Superior temporal gyrus (tissue), 1 donor: ENCODE data around the gene ATRX.
"Not testable (repeated sequence)": the region's sequence is repeated elsewhere in the genome, so short reads cannot be mapped to it uniquely, and the experiment has no call there.

Experiments used
- DNase-seq: peaks from one replicate; pipeline ENCODE4 v3.0.0-alpha.2; 2016; ENCODE audit errors: extremely low spot score

ATRX gene, protein sequence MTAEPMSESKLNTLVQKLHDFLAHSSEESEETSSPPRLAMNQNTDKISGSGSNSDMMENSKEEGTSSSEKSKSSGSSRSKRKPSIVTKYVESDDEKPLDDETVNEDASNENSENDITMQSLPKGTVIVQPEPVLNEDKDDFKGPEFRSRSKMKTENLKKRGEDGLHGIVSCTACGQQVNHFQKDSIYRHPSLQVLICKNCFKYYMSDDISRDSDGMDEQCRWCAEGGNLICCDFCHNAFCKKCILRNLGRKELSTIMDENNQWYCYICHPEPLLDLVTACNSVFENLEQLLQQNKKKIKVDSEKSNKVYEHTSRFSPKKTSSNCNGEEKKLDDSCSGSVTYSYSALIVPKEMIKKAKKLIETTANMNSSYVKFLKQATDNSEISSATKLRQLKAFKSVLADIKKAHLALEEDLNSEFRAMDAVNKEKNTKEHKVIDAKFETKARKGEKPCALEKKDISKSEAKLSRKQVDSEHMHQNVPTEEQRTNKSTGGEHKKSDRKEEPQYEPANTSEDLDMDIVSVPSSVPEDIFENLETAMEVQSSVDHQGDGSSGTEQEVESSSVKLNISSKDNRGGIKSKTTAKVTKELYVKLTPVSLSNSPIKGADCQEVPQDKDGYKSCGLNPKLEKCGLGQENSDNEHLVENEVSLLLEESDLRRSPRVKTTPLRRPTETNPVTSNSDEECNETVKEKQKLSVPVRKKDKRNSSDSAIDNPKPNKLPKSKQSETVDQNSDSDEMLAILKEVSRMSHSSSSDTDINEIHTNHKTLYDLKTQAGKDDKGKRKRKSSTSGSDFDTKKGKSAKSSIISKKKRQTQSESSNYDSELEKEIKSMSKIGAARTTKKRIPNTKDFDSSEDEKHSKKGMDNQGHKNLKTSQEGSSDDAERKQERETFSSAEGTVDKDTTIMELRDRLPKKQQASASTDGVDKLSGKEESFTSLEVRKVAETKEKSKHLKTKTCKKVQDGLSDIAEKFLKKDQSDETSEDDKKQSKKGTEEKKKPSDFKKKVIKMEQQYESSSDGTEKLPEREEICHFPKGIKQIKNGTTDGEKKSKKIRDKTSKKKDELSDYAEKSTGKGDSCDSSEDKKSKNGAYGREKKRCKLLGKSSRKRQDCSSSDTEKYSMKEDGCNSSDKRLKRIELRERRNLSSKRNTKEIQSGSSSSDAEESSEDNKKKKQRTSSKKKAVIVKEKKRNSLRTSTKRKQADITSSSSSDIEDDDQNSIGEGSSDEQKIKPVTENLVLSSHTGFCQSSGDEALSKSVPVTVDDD (N-terminal part only)

GRCh38 chrX:77785486-77786364 lies at the start of gene ATRX:
Gene ATRX (minus strand): TSS chrX:77786216. CDS start chrX:77786001, 215 bp downstream.
- peak; percentile 80 for DNase-seq

DNA sequence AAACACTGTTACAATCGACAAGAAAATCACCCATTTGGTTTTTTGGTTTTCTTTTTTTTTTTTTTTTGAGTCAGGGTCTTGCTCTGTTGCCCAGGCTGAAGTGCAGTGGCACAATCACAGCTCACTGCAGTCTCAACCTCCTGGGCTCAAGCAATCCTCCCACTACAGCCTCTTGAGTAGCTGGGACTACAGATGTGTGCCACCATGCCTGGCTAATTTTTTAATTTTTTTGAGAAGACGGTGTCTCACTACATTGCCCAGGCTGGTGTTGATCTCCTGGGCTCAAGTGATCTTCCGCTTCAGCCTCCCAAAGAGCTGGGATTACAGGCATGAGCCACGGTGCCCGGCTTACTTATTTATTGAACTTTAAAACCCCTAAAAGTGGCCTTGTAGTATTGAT lies 45.5 kb upstream of the ATRX start:
- not testable (repeated sequence) for DNase-seq

DNA sequence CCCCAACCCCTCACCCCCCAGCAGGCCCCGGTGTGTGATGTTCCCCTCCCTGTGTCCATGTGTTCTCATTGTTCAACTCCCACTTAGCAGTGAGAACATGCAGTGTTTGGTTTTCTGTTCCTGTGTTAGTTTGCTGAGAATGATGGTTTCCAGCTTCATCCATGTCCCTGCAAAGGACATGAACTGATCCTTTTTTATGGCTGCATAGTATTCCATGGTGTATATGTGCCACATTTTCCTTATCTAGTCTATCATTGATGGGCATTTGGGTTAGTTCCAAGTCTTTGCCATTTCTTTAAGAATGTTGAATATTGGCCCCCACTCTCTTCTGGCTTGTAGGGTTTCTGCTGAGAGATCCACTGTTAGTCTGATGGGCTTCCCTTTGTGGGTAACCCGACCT lies 36.0 kb upstream of the ATRX start:
- not testable (repeated sequence) for DNase-seq

DNA sequence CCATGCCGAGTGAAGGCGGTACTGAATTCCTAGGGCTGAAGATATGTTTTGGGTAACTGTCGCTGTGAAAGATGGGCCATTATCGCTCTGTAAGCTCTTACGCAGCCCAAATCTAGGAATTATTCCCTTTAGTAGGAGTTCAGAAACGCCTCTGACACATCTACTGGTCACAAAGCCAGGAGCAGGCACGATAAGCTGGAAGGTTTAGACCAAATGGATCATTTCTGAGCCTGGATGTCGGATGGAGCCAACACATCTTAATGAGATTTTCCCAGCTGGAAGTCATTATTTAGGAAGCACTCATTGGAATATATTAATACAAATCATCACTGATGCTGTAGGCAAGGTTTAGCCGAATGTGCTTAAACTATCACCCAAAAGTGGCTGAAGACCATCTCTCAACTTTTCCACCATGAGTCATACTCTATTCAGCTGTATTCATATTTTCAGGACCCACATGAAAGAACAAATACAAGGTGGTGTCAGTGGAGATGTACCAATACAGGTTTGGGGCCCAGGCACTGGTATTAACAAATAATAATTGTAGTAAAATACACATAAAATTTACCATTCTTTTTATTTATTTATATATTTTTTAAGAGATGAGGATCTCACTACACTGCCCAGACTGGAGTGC lies 34.2 kb upstream of the ATRX start:
- DNase-seq = no peak

GRCh38 chrX:77814210-77814609 lies 28.2 kb upstream of the ATRX start:
- no peak for DNase-seq

GRCh38 chrX:77802201-77802600 lies 16.2 kb upstream of the ATRX start:
- DNase-seq = no peak

GRCh38 chrX:77795124-77795523 lies 9.1 kb upstream of the ATRX start:
- no peak for DNase-seq

DNA sequence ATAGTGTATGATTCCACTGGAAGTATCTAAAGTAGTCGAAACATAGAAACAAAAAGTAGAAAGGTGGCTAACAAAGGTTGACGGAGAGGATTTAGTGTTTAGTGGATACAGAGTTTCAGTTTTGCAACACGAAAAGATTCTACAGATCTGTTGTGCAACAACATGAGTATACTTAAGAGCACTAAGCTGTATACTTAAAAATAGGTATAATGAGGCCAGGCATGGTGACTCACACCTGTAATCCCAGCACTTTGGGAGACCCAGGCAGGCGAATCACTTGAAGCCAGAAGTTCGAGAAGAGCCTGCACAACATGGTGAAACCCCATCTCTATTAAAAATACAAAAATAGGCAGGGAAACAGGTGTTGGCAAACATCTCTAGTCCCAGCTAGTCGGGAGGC lies 7.9 kb upstream of the ATRX start:
- DNase-seq = no peak

GRCh38 chrX:77788050-77788449 lies 2.0 kb upstream of the ATRX start:
- peak; percentile 17 for DNase-seq

DNA sequence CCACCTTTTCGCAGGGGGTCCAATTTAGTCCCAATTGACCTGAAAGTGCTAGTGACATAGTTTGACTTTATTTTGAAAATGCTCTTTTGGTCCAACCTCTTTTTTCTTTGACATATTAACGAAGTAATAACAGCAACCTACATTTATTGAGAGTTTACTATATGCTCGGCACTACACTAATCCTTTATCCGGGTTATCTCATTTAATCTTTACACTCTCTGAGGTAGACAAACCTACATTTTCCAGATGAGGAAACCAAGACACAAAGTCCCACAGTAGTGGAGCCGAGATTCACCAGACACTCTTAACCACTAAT lies 307 bp upstream of the ATRX start:
- DNase-seq = no peak

GRCh38 chrX:77779695-77780094 lies 6.3 kb downstream of the ATRX start:
- no peak for DNase-seq

GRCh38 chrX:77776659-77777058 lies 9.4 kb downstream of the ATRX start:
- DNase-seq = no peak

- DNase-seq = no peak
Observed at GRCh38 chrX:77771601-77772000, 14.4 kb downstream of the ATRX start.

- DNase-seq = no peak
Observed at GRCh38 chrX:77768787-77769186, 17.2 kb downstream of the ATRX start.

- not testable (repeated sequence) for DNase-seq
Observed at GRCh38 chrX:77766212-77766611, 19.8 kb downstream of the ATRX start.

DNA sequence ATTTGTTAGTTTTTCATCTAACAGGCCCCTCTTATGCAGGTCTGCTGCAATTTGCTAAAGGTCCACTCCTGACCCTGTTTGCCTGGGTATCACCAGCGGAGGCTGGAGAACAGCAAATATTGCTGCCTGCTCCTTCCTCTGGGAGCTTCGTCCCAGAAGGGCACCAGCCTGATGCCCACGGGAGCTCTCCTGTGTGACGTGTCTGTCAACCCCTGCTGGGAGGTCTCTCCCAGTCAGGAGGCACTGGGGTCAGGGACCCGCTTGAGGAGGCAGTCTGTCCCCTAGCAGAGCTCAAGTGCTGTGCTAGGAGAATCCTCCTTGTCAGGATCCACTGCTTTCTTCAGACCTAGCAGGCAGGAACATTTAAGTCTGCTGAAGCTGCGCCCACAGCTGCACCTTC lies 30.5 kb downstream of the ATRX start:
- no peak for DNase-seq

GRCh38 chrX:77753942-77754341 lies 32.1 kb downstream of the ATRX start:
- DNase-seq = not testable (repeated sequence)

- no peak for DNase-seq
Observed at GRCh38 chrX:77749695-77750094, 36.3 kb downstream of the ATRX start.

DNA sequence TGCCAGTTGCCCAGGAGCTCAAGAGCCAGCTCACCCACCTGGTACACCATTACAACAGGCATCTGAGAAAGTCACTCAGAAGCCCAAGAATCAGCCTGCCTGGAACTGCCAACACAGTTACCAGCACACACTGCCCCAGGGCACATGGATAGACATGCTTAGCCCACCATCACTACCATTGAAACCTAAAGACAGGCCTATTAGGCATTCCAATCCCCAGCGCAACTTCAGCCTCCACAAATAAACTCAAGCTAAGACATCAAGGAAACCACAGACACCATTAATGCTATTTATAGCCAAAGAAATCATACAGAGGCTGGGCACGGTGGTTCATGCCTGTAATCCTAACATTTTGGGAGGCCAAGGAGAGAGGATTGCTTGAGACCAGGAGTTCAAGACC lies 42.3 kb downstream of the ATRX start:
- no peak for DNase-seq

- no peak for DNase-seq
Observed at GRCh38 chrX:77742788-77743476, 43.1 kb downstream of the ATRX start.
